CD4-positive, CD25-positive, alpha-beta regulatory T cell (primary cell): ENCODE results near the gene UGT1A8. TPM values are rescaled to one million over a fixed set of nuclear protein-coding genes. Genes with fewer than 3 reads are reported as not detected.
"Not testable (repeated sequence)": the region's sequence is repeated elsewhere in the genome, so short reads cannot be mapped to it uniquely, and the experiment has no call there.

ENCODE experiments used
- ATAC-seq, 2 donors: fragments of 150-1000 bp; cut with Tn5 transposase; one replicate each; pipeline ENCODE4 v1.10.0; 2021; ENCODE audit warnings: low read depth in 2 of 2, moderate number of reproducible peaks in 2 of 2, moderate library complexity in 1 of 2
- DNase-seq, 3 donors: peaks; one replicate each; pipeline versions ENCODE4 v3.0.0 to v3.0.0-alpha.2; 2012 to 2022; ENCODE audit warnings: mixed read lengths in 1 of 3
- H3K27ac ChIP-seq: one replicate; pipeline ENCODE4 v1.7.0; 2013; ENCODE audit warnings: mild to moderate bottlenecking, low read length; ENCODE audit not compliant: insufficient read depth, poor library complexity, severe bottlenecking
- H3K27me3 ChIP-seq: one replicate; pipeline ENCODE4 v1.7.0; 2013; ENCODE audit warnings: low read length; ENCODE audit not compliant: control insufficient read depth, insufficient read depth
- H3K36me3 ChIP-seq: one replicate; pipeline ENCODE4 v1.7.0; 2013; ENCODE audit warnings: mild to moderate bottlenecking, low read length, moderate library complexity; ENCODE audit not compliant: control insufficient read depth, insufficient read depth
- H3K4me1 ChIP-seq: 2 replicates; pipeline ENCODE4 v1.7.0; 2013; ENCODE audit warnings: mild to moderate bottlenecking, low read length; ENCODE audit not compliant: insufficient read depth, control insufficient read depth, poor library complexity, severe bottlenecking
- H3K4me3 ChIP-seq: one replicate; pipeline ENCODE4 v1.7.0; 2013; ENCODE audit warnings: low read depth, mild to moderate bottlenecking, low read length, moderate library complexity
- H3K9me3 ChIP-seq, 2 experiments: 1 replicate in 1 of 2; 2 replicates in 1 of 2; pipeline ENCODE4 v1.7.0; 2013; ENCODE audit warnings: low read length in 2 of 2, mild to moderate bottlenecking in 1 of 2, moderate library complexity in 1 of 2; ENCODE audit not compliant: control insufficient read depth in 2 of 2
- H3K27ac Mint-ChIP-seq, 3 donors: one replicate each; pipeline ENCODE4 v1.8.0; 2020 to 2022; ENCODE audit warnings: mild to moderate bottlenecking in 3 of 3, mixed read lengths in 3 of 3, moderate library complexity in 2 of 3
- H3K27me3 Mint-ChIP-seq: one replicate; pipeline ENCODE4 v1.8.0; 2022; ENCODE audit warnings: mild to moderate bottlenecking, mixed read lengths
- H3K36me3 Mint-ChIP-seq: one replicate; pipeline ENCODE4 v1.8.0; 2020; ENCODE audit warnings: mixed read lengths
- H3K4me1 Mint-ChIP-seq, 4 donors: one replicate each; pipeline ENCODE4 v1.8.0; 2020 to 2022; ENCODE audit warnings: mixed read lengths in 4 of 4, mild to moderate bottlenecking in 1 of 4
- H3K4me3 Mint-ChIP-seq, 4 donors: one replicate each; pipeline ENCODE4 v1.8.0; 2020 to 2022; ENCODE audit warnings: mild to moderate bottlenecking in 4 of 4, mixed read lengths in 4 of 4, moderate library complexity in 3 of 4
- H3K9me3 Mint-ChIP-seq, 7 donors: one replicate each; pipeline ENCODE4 v1.8.0; 2020 to 2022; ENCODE audit warnings: mixed read lengths in 7 of 7, mild to moderate bottlenecking in 3 of 7, moderate library complexity in 2 of 7
- polyA plus RNA-seq, 4 donors: library from polyadenylated mRNA; unstranded; fragments of 300-500 nt; fragmentation: Illumina TruSeq; gene quantifications; one replicate each; pipeline ENCODE4 v1.2.3, GENCODE V29; 2021
- total RNA-seq: library from RNA; stranded (reverse); gene quantifications from one replicate; pipeline ENCODE4 v1.2.3, GENCODE V29; 2022

The UGT1A8 gene
- total and polyA plus RNA-seq, 5 donors from 2014 or later: not detected

GRCh38 chr2:233699424-233700027 is 82.1 kb downstream of the UGT1A8 start:
- ATAC-seq: no peak
- no peak overlapping the region for H3K4me3 Mint-ChIP-seq
- Histone ChIP-seq H3K9me3 (no peaks in the 10 kb centered on the region), H3K27me3 (peaks cover 2% of the 10 kb centered on the region), H3K27ac (no peak overlapping the region), H3K4me1 (no peaks in the 10 kb centered on the region), H3K36me3 (no peaks in the 10 kb centered on the region), H3K4me3 (no peak overlapping the region)
- DNase-seq: no peak
- H3K36me3 Mint-ChIP-seq: no peaks in the 10 kb centered on the region
- no peaks in the 10 kb centered on the region for H3K4me1 Mint-ChIP-seq
- H3K9me3 Mint-ChIP-seq: peaks cover 0 to 6% (median 0%) of the 10 kb centered on the region in 7 donors
- no peak overlapping the region for H3K27ac Mint-ChIP-seq
- H3K27me3 Mint-ChIP-seq: peaks cover 24% of the 10 kb centered on the region

GRCh38 chr2:233700028-233700635 is 82.7 kb downstream of the UGT1A8 start:
- no peaks in the 10 kb centered on the region for H3K4me1 ChIP-seq
- peaks cover 2% of the 10 kb centered on the region for H3K27me3 ChIP-seq
- H3K9me3 ChIP-seq: no peaks in the 10 kb centered on the region
- no peak overlapping the region for H3K4me3 Mint-ChIP-seq
- H3K36me3 ChIP-seq: no peaks in the 10 kb centered on the region
- H3K27ac Mint-ChIP-seq: no peak overlapping the region
- H3K9me3 Mint-ChIP-seq: peaks cover 0 to 6% (median 0%) of the 10 kb centered on the region in 7 donors
- ATAC-seq: no peak
- H3K36me3 Mint-ChIP-seq: no peaks in the 10 kb centered on the region
- no peak for DNase-seq
- no peak overlapping the region for H3K27ac ChIP-seq
- H3K4me1 Mint-ChIP-seq: no peaks in the 10 kb centered on the region
- H3K27me3 Mint-ChIP-seq: peaks cover 24% of the 10 kb centered on the region
- no peak overlapping the region for H3K4me3 ChIP-seq

- DNase-seq, H3K4me1 ChIP-seq, H3K4me3 Mint-ChIP-seq, H3K27ac ChIP-seq, H3K4me1 Mint-ChIP-seq, H3K36me3 ChIP-seq, H3K27ac Mint-ChIP-seq, H3K36me3 Mint-ChIP-seq, ATAC-seq, H3K27me3 ChIP-seq, H3K4me3 ChIP-seq, H3K9me3 Mint-ChIP-seq, H3K9me3 ChIP-seq: not testable (repeated sequence)
- H3K27me3 Mint-ChIP-seq: peaks cover 19% of the 10 kb centered on the region
These were observed 83.4 kb downstream of the UGT1A8 start for GRCh38 chr2:233700842-233701241.

GRCh38 chr2:233702238-233702637 is 84.8 kb downstream of the UGT1A8 start:
- no peaks in the 10 kb centered on the region for H3K36me3 Mint-ChIP-seq
- H3K4me3 ChIP-seq: no peak overlapping the region
- H3K9me3 ChIP-seq: no peaks in the 10 kb centered on the region
- no peak overlapping the region for H3K27ac ChIP-seq
- no peak overlapping the region for H3K4me3 Mint-ChIP-seq
- no peaks in the 10 kb centered on the region for H3K4me1 ChIP-seq
- H3K27me3 ChIP-seq: peaks cover 2% of the 10 kb centered on the region
- peaks cover 0 to 6% (median 0%) of the 10 kb centered on the region in 7 donors for H3K9me3 Mint-ChIP-seq
- peaks cover 7% of the 10 kb centered on the region for H3K27me3 Mint-ChIP-seq
- DNase-seq (no peak), ATAC-seq (no peak)
- peak overlapping the region in 1 of 3 donors; percentile 92 for H3K27ac Mint-ChIP-seq
- H3K36me3 ChIP-seq: no peaks in the 10 kb centered on the region
- no peaks in the 10 kb centered on the region for H3K4me1 Mint-ChIP-seq

GRCh38 chr2:233705911-233706506 is 88.6 kb downstream of the UGT1A8 start:
- ATAC-seq (no peak), DNase-seq (no peak)
- H3K4me1 Mint-ChIP-seq: no peaks in the 10 kb centered on the region
- Histone ChIP-seq H3K9me3 (no peaks in the 10 kb centered on the region), H3K27me3 (peaks cover 9% of the 10 kb centered on the region), H3K36me3 (no peaks in the 10 kb centered on the region), H3K27ac (no peak overlapping the region), H3K4me1 (no peaks in the 10 kb centered on the region), H3K4me3 (no peak overlapping the region)
- no peaks in the 10 kb centered on the region for H3K36me3 Mint-ChIP-seq
- H3K27ac Mint-ChIP-seq: no peak overlapping the region
- no peak overlapping the region for H3K4me3 Mint-ChIP-seq
- H3K27me3 Mint-ChIP-seq: peaks cover 20% of the 10 kb centered on the region
- H3K9me3 Mint-ChIP-seq: peaks cover 0 to 5% (median 0%) of the 10 kb centered on the region in 7 donors

- H3K27me3 Mint-ChIP-seq: peaks cover 19% of the 10 kb centered on the region
These were observed 89.3 kb downstream of the UGT1A8 start for GRCh38 chr2:233706720-233707119.

GRCh38 chr2:233707940-233708644 is 90.7 kb downstream of the UGT1A8 start:
- Histone ChIP-seq H3K4me3 (no peak overlapping the region), H3K36me3 (no peaks in the 10 kb centered on the region), H3K27ac (no peak overlapping the region), H3K9me3 (no peaks in the 10 kb centered on the region), H3K4me1 (no peaks in the 10 kb centered on the region), H3K27me3 (peaks cover 9% of the 10 kb centered on the region)
- peaks cover 0 to 5% (median 0%) of the 10 kb centered on the region in 7 donors for H3K9me3 Mint-ChIP-seq
- no peak overlapping the region for H3K27ac Mint-ChIP-seq
- ATAC-seq (no peak), DNase-seq (no peak)
- peaks cover 13% of the 10 kb centered on the region for H3K27me3 Mint-ChIP-seq
- no peak overlapping the region for H3K4me3 Mint-ChIP-seq
- no peaks in the 10 kb centered on the region for H3K36me3 Mint-ChIP-seq
- no peaks in the 10 kb centered on the region for H3K4me1 Mint-ChIP-seq

More at GRCh38 chr2:233706720-233707119, 89.3 kb downstream of the UGT1A8 start:
- no peaks in the 10 kb centered on the region for H3K4me1 Mint-ChIP-seq
- H3K9me3 Mint-ChIP-seq: peaks cover 0 to 5% (median 0%) of the 10 kb centered on the region in 7 donors
- Histone ChIP-seq H3K27me3 (peaks cover 9% of the 10 kb centered on the region), H3K27ac (no peak overlapping the region), H3K9me3 (no peaks in the 10 kb centered on the region), H3K36me3 (no peaks in the 10 kb centered on the region), H3K4me3 (no peak overlapping the region), H3K4me1 (no peaks in the 10 kb centered on the region)
- ATAC-seq: no peak
- H3K36me3 Mint-ChIP-seq: no peaks in the 10 kb centered on the region
- no peak for DNase-seq
- no peak overlapping the region for H3K4me3 Mint-ChIP-seq
- no peak overlapping the region for H3K27ac Mint-ChIP-seq
